Right lung (tissue), 5 donors: Measurements from ENCODE around the gene DNAJC17. TPM values are rescaled to one million over a fixed set of nuclear protein-coding genes. Genes with fewer than 3 reads are reported as not detected.
A peak's percentile ranks its signal among the peaks of the same experiment; 100 is the strongest.

Experiments used
- DNase-seq, 2 donors: peaks; one replicate each; pipeline ENCODE4 v3.0.0-alpha.2; 2013
- polyA plus RNA-seq, 5 donors: library from polyadenylated mRNA; unstranded; fragments of 120-200 nt; gene quantifications; one replicate each; pipeline versions ENCODE4 v1.2.1 to v1.2.3, GENCODE V29; 2013; ENCODE audit warnings: inconsistent platforms in 1 of 5, low replicate concordance in 1 of 5; ENCODE audit not compliant: insufficient read length in 5 of 5, insufficient read depth in 1 of 5

DNAJC17 gene
- polyA plus RNA-seq, 5 donors, result 37.2 to 44.9 (median 41.9) TPM

DNA sequence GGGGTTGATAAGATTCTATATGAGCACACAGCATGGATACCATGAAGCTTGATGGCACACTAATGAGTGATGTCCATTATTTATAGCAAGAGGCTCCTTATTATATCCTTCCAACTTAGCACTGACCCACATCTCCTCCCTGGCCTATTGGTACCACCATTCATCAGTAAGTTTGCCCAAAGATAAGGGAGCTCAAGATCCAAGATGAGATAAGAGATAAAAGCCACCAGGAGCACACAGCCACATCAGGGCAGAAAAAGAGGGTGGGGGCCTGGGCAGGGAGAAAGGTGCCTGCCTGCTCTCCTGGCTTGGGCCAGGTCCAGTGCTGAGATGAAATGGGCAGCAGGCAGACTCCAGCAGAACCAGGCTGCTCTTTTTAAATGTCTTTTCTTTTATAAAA is 25.6 kb upstream of the DNAJC17 start:
- DNase-seq, result no peak

GRCh38 chr15:40831861-40832260 is 24.6 kb upstream of the DNAJC17 start:
- no peak for DNase-seq

DNA sequence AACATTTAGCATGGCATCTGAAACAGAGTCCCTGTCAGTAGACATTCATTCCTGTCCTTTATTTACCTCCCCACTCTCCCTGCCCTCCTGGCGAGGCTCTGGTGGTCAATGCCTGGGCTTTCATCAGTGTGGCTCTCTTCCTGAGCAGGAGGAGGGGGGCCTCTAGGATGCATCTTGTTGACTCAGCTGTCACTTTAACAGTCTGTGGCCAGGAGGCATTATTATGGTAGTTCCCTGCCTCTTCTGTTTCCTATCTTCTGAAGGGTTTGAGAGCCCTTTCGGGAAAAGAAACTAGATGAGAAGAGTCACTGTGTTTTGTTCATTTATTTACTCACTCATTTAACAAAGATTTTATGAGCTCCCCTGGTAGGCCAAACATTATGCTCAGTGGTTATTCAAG is 23.6 kb upstream of the DNAJC17 start:
- no peak for DNase-seq

- DNase-seq, result no peak
Observed at GRCh38 chr15:40829115-40829514, 21.8 kb upstream of the DNAJC17 start.

- no peak for DNase-seq
Observed at GRCh38 chr15:40828447-40829036, 21.3 kb upstream of the DNAJC17 start, which contains the start of gene PPP1R14D. Gene PPP1R14D, minus strand, starts transcription at chr15:40828708. Its CDS starts 67 bp downstream, at chr15:40828641.

DNA sequence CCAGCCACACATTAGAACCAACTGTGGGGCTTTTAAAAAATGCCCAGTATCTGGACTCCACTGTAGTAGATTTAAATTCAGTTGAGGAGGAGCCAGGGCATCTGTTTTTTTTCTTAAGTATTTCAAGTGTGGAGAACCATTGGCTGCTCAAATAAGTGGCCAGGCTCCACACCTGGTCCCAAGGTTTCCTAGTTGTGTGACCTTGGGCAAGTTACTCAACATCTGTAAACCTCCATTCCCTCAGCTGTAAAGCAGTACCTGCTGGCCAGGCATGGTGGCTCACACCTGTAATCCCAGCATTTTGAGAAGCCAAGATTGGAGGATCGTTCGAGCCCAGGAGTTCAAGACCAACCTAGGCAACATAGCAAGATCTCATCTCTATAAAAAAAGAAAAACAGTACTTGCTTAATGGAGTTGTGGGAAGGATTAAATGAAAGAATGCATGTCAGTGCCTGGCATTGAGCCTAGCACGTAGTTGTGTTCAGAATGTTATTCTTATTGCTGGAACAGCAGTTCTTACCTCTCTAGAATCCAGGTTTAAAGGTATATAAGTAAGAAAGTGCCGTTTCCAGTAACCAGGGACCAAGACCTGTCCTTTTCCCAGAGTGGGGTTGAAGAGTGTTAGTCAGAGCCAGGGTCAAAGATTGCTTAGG is 19.3 kb upstream of the DNAJC17 start:
- no peak for DNase-seq

GRCh38 chr15:40825661-40826422 is 18.6 kb upstream of the DNAJC17 start:
- DNase-seq, result no peak

DNA sequence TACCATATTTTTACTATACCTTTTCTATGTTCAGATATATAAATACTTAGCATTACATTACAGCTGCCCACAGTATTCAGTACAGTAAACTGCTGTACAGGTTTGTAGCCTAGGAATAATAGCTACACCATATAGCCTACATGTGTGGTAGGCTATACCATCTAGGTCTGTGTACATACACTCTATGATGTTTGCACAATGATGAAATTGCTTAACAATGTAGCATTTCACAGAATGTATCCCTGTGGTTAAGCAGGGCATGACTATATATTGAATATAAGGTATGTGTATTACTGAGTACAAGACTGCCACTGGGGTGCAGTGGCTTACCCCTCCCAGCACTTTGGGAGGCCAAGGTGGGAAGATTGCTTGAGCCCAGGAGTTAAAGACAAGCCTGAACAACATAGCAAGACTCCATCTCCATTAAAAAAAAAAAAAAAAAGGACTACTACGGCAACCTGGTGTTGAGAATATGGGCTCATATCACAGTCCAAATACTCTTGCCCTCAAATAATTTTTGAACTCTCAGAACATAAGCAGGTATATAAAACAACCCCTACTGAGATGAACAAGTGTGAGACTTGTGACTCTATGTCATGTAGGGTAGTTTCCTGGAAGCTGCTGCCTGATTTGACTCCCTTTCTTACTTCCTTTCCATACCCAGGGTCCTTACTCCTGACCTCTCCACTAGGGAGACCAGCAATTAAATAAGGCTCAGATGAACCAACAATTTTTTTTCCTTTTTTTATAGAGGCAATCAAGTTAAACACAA is 16.5 kb upstream of the DNAJC17 start:
- DNase-seq, result no peak

GRCh38 chr15:40821195-40821594 is 13.9 kb upstream of the DNAJC17 start:
- no peak for DNase-seq

DNA sequence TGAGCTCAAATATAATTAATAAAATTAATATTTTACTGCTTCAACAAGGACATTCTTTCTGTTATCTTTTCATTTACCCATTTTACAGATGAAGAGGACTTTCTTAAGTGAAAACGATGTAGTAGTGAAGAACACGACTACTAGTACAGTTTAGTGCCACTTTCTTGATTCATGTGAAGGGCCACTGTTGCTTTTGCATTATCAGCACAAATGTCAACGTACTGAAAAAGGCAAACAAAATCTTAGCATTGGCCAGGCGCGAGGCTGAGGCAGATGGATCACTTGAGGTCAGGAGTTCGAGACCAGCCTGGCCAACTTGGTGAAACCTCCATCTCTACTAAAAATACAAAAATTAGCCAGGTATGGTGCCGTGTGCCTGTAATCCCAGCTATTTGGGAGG is 11.8 kb upstream of the DNAJC17 start:
- DNase-seq, result no peak

- peak; percentile 36 to 55 for DNase-seq
Observed at GRCh38 chr15:40815042-40815698, 7.9 kb upstream of the DNAJC17 start.

DNA sequence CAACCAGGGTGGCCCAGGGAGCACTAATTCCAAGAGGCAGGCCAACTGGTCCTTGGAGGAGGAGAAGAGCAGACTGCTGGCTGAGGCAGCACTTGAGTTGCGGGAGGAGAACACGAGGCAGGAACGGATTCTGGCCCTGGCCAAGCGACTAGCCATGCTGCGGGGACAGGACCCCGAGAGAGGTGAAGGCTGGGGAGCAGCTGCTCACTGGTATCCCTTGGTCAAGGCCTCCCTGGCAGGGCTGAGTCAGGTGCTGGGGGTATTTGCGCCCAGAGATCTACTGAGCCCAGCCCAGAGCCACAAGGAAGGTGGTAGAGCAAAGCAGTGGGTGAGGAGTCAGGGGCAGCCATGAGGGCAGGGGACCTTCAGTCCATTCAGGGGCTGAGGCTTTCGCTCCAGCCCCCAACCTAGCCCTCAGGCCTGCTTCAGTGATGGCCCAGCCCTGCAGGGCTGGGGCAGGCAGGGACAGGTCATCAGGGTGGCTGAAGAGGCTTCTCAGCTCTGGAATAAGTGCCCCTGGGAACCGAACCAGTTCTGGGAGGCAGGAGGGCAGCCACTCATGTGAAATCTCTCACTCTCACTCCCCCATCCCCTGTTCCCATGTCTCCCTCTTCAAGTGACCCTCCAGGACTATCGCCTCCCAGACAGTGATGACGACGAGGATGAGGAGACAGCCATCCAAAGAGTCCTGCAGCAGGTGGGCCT is 5.6 kb upstream of the DNAJC17 start:
- DNase-seq, result no peak

DNA sequence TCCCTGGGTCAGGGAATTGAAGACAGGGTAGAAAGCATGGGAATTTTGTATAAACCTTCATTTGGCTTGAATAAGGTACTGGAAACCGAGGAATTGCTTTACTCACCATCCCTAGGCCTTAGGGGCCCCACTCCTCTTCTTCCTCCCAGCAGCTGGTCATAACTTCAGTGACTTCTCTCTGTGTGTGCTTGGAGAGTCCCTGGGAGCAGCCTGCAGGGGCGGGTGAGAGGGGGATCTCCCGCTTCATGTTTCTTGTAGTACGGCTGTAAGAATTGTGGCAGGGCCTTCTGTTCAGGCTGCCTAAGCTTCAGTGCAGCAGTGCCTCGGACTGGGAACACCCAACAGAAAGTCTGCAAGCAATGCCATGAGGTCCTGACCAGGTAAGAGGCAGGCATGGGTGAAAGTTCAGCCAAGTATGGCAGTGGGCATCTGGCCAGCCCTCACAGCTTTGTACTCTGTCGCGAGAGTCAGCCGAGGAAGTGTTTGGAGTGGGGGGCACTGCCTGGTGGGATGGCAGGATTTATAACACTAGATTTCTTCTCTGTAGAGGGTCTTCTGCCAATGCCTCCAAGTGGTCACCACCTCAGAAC is 1.7 kb upstream of the DNAJC17 start:
- DNase-seq, result no peak

GRCh38 chr15:40807888-40808461 is 702 bp upstream of the DNAJC17 start:
- DNase-seq, result no peak

DNA sequence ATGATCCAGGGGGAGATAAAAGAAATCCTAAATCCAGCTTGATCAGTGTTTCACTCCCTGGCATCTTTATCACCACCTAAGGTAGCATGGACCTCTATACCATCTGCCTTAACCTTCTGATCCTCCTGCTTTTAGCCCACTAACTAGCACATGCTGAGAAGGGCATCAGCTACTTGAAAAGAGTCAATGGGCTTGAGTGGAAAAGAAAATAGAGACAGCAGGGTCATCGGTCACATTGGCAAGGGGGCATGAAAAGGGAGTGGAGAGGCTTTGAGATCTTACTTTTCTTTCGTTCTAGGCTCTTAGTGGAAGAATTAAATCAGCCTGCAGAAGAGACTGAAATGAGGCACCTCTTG is 623 bp downstream of the DNAJC17 start:
- DNase-seq, result no peak

GRCh38 chr15:40803688-40804087 is 3.6 kb downstream of the DNAJC17 start:
- no peak for DNase-seq

DNA sequence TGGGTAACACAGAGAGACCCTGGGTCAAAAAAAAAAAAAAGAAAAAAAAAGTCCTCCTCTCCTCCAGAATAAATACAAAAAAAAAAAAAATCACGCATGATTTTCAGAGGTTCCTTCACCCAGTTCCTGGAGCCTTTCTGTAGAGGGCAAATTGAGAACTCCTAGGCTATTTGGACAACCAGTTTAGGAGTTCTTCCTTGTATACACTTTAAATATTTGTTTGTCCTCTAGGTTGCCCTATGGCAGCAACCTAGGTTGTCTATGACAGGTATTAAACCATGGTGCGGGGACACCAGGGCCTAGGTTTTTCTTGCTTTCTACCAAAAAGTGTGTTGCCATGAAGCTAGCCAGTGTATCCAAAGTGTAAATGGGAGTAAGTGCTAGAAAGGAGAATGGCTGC is 4.2 kb downstream of the DNAJC17 start:
- no peak for DNase-seq

DNA sequence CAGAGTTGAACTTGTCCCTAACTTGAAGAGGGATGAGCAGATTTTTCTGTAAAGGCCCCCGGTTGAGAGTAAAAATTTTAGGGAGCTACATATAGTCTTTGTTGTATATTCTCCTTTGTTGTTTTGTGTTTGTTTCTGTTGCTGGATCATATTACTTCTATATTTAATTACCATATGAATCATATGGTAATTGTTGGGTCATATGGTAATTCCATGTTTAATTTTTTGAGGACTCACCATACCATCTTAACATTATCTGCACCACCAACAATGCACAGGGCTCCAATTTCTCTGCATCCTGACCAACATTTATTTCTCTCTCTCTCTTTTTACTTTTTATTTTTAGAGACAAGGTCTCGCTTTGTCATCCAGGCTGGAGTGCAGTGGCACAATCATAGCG is 7.8 kb downstream of the DNAJC17 start:
- DNase-seq, result no peak

GRCh38 chr15:40796512-40796911 is 10.8 kb downstream of the DNAJC17 start:
- no peak for DNase-seq

- DNase-seq, result no peak
Observed at GRCh38 chr15:40796041-40796440, 11.2 kb downstream of the DNAJC17 start.
